Femur (tissue), 1 donor: ENCODE measurements around the gene ZP4.

ENCODE experiments used
- DNase-seq: peaks from one replicate; pipeline ENCODE4 v3.0.0-alpha.2; 2017

ZP4 gene, protein sequence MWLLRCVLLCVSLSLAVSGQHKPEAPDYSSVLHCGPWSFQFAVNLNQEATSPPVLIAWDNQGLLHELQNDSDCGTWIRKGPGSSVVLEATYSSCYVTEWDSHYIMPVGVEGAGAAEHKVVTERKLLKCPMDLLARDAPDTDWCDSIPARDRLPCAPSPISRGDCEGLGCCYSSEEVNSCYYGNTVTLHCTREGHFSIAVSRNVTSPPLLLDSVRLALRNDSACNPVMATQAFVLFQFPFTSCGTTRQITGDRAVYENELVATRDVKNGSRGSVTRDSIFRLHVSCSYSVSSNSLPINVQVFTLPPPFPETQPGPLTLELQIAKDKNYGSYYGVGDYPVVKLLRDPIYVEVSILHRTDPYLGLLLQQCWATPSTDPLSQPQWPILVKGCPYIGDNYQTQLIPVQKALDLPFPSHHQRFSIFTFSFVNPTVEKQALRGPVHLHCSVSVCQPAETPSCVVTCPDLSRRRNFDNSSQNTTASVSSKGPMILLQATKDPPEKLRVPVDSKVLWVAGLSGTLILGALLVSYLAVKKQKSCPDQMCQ

DNA sequence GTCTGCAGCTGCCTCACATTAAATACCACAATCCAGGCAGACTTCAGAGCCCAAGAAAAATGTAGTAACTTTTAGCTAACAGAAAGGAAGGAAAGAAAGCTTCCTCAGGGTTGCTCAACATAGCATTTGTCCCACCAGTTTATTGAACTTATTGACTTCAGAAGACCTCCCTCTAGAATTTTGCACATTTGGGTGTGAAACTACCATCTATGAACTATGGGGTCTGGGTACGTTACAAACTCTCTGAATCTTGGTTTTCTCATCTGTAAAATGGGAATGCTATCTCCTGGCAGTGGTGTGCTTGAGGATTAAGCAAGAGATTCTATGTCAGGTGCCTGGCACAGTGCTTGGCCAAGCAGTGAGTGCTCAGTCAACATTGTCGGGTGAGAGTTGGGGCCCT, at the start of gene ZP4:
TSS of gene ZP4 (minus strand) at position 101 of the 400 bp plus-strand sequence. CDS start 287 bp downstream, outside the sequence.
- DNase-seq: no peak

GRCh38 chr1:237938553-237938952, 47.8 kb upstream of the ZP4 start:
- no peak for DNase-seq

- DNase-seq: no peak
These were observed 47.3 kb upstream of the ZP4 start for GRCh38 chr1:237938068-237938467.

DNA sequence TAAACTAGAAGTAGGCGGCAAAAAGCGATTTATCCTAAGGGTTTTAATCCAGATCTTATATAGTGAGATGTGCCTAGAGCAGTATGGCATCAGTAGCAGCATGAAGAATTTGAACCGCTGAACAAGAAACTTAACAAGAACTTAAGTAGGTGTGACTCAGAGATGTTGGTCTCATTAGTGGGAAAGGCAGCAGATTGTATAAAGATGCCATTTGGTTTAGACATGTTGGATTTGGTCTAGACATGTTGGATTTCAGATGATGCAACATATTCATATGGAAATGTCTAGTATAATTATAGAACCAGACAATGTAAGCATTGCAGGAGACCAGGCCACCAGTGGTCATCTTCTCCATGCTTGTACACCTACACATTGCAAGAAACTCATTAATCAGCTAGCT, 42.1 kb upstream of the ZP4 start:
- no peak for DNase-seq

DNA sequence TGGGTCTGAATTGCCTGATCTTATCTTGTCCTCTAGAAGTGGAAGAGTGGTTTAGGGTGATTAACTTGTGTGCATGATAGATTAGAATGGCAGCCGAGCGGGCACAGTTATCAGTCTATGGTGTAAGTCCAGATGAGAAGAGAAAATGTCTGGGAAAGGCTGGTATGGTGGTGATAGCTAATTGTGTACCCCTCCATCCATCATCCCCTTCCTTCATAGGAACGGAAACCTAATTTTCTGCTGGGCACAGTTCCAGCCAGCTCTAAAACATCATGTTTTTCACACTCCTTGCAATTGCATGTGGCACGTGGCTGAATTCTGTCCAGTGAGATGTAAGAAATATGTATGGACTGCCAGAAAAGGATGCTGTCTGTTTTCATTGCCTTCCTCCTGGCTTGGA, 40.9 kb upstream of the ZP4 start:
- no peak for DNase-seq

DNA sequence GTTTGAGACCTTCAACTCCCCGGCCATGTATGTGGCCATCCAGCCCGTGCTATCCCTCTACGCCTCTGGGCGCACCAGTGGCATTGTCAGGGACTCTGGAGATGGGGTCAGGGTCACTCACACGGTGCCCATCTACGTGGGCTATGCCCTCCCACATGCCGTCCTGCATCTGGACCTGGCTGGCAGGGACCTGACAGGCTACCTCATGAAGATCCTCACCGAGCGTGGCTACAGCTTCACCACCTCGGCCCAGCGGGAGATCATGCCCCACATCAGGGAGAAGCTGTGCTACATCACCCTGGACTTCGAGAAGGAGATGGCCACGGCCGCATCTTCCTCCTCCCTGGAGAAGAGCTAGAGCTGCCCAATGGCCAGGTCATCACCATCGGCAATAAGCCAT, 36.5 kb upstream of the ZP4 start:
- DNase-seq: no peak

DNA sequence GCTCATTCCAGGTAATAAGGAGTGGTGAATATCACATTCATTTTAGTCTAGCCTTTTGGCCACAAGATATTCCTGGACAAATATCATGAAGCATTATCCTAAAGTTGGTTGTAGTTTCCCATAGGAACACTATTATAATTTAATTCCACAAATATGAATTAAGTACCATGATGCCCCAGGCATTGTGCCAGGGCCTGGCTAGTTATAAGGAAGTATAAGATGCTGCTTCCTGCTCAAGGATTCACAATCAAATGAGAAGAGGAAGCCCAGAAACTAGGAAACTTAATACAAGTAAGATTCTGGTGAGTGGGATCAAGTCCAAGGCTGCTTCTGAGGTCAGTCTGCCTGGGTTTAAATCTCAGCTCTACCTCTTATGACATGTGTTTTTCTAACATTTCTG, 30.6 kb upstream of the ZP4 start:
- no peak for DNase-seq

- DNase-seq: no peak
These were observed 22.6 kb upstream of the ZP4 start for GRCh38 chr1:237913345-237913744.

DNA sequence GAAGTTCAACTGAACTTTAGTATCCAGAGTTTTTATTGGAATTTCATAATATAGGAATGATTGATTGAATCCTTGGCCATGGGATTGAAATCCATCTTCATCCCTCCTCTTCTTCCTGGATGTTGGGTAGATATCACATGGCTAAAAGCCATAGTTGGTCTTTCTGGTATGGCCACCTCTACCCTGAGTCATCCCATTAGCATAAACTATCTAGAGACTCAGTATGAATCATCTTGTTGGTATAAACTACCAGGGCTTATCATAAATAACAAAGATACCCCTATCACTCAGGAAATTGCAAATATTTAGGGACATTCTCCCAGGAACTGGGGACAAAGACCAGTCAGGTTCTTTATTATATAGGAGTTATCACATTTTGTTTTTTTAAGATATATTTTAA, 21.2 kb upstream of the ZP4 start:
- DNase-seq: no peak

DNA sequence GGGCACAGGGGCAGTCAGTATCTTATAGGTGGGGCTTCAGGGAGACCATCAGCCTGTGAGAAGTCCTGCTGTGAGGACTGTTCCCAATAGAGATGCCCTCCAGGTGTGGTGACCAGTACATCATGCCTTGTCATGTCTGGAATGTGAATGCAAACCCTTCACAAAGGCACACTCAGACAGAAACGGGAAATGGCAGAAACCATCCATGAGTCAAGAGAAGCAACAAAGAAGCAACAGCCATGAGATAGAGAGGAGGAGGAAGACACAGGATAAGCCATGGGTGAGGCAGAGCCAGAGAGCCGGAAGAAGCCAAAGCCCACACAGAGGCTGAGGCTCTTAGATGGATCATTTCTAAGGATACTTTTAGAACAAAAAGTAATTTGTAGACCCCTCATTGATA, 20.1 kb upstream of the ZP4 start:
- DNase-seq: no peak

- DNase-seq: no peak
These were observed 13.2 kb upstream of the ZP4 start for GRCh38 chr1:237903961-237904360.

- DNase-seq: no peak
These were observed 12.4 kb upstream of the ZP4 start for GRCh38 chr1:237902960-237903743.

DNA sequence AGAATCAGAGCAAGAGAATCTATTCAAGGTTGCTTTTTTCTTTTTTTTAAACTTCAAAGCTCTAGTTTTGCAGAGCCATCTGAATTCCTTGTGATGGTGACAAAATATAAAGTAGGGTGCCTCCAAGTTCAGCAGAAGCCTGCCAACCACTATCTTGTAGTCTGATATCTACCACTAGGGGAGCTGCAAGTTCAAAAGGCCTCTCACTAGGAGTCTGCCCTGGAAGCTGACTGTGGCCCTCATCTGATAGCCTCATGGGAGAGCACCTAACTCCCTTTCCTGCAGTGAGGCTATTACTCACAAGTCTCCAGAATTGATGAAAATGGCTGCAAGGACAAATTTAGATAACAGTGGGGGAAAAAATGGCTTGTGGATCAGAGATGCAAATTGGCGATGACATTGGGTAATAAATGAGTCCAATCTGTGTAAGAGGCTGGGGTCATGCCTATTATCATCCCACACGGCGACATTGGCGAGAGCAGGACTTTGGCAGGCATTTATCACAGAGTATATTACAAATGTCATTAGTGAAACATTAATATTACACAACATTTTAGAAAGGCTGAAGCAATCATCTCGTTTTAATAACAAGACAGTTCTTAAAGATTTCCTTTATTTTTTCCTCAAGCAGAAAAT, 10.7 kb upstream of the ZP4 start:
- no peak for DNase-seq

DNA sequence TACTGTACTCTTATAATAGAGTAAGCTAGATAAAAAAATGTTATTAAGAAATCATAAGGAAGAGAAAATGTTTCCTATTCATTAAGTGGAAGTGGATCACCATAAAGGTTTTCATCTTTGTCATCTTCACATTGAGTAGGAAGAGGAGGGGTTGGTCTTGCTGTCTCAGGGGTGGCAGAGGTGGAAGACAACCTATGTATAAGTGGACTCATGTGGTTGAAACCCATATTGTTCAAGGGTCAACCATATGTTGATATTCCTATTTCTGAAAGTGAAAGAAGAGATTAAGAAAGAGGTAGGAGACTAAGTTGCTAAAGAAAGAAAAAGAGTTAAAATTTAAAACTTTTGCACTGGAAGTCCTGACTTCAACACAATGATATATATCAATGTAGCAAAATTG, 4.9 kb upstream of the ZP4 start:
- DNase-seq: no peak

GRCh38 chr1:237894131-237894530, 3.4 kb upstream of the ZP4 start:
- DNase-seq: no peak

GRCh38 chr1:237891979-237892378, 1.3 kb upstream of the ZP4 start:
- no peak for DNase-seq

DNA sequence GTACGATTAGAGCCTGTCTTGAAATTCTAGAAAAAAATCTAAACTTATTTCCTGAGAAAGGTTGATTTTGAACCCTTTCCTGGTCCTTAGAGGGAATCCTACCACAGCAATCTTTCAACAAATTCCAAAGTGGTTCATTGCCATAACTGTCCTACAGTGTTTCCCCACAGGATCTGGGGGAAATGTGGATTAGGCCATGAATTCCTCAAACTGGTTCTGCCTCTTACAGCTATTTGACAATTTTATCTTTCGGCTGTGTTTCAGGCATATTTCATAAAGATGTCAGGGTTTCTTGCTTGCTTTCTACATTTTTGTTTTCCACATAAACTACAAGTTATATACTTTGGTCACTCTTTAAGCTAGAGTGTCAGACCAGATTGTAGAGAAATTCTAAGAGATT, 544 bp upstream of the ZP4 start:
- DNase-seq: no peak

- no peak for DNase-seq
These were observed 306 bp downstream of the ZP4 start for GRCh38 chr1:237890416-237890815.

DNA sequence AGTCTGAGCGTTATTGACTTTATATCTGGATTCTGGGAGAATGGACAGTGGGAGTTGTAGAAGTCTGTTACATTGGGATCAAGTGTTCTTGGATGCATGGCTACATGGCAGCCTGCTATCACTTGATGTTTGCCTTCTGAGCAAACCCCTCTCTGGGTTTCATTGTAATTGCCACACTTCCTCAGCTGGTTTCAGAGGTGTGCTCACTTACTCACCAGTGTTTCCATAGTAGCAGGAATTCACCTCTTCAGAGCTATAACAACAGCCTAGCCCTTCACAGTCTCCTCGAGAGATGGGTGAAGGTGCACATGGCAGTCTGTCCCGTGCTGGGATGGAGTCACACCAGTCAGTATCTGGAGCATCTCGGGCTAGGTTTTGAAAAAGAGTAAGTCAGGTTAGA, 2.6 kb downstream of the ZP4 start:
- DNase-seq: no peak

- no peak for DNase-seq
These were observed 3.2 kb downstream of the ZP4 start for GRCh38 chr1:237887542-237887941.

DNA sequence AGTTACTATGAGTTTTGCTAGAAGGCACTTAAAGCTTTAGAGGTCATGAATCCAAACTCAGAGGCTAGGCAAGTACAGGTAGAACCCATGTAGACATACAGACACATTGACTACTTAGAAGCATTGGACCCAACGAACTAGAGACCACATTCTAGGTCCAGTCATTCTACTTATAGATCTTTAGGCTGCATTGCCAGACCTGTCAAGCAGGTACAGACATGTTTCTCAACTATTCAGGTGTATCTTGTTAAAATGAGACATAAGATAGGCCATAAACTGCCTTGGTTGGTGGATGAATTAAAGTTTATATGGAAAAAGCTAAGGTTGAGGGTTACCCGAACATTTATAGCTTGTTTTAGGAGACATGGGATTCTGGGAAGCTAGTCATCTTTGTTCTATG, 6.5 kb downstream of the ZP4 start:
- DNase-seq: no peak

DNA sequence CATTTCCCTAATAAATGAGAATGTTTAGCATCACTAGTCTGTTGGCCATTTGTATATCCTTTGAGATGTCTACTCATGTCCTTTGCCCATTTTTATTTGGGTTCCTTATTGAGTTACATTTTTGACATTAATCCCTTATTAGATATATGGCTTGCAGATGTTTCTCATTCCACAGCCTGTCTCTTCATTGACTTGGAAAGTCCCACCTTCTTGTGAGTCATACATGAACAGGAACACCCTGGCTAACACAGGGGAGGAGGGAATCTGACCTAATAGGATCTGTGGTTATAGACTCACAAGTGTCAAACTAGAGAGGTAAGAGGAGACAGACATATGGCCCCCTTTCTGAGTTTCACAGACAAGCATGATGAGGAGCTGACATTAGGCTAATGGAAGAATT, 11.5 kb downstream of the ZP4 start:
- no peak for DNase-seq

GRCh38 chr1:237878406-237878805, 12.3 kb downstream of the ZP4 start:
- no peak for DNase-seq

DNA sequence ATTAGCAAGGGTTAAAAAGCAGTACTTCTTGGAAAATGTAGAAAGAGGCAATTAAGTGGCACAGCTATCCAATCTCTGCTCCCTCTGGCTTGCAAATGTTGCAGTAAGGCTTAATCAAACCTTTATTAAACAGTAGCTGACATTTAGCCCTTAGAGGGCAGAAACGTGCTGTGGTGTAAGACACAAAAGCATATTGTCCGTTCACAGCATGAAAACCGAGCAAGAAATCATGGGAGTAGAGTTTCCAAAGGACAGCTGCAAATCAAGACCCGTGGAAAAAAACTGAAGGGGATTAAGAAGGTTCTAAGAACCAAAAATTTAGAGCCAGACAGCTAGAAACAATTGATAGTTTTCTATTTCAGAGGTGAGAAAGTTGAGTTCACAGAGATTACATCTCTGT, 13.1 kb downstream of the ZP4 start:
- no peak for DNase-seq
